IMR-90 (cell line): ENCODE data around the gene LIMK2. TPM values are rescaled to one million over a fixed set of nuclear protein-coding genes. Genes with fewer than 3 reads are reported as not detected.
A peak's percentile ranks its signal among the peaks of the same experiment; 100 is the strongest.

Experiments used
- ATAC-seq: fragments of 200-7000 bp; cut with Tn5 transposase; 2 replicates; pipeline ENCODE4 v1.9.1; 2020; ENCODE audit warnings: low read depth, mild to moderate bottlenecking, moderate library complexity
- BruUV-seq: library from RNA; stranded (reverse); fragments of 400-500 nt; replicated peaks from 2 replicates; lab custom pipeline; 2021; lab: Mats Ljungman, UMichigan
- CTCF ChIA-PET: fragments of 300-600 bp; formaldehyde crosslinking; extraction: SDS; loops from one replicate; lab custom pipeline; 2021; ENCODE audit warnings: antibody characterized with exemption; lab: Yijun Ruan, JAX
- POLR2A ChIA-PET: fragments of 300-600 bp; sonication (Branson Sonifier 250); formaldehyde crosslinking; loops from one replicate; lab custom pipeline; 2022; ENCODE audit warnings: antibody characterized with exemption; ENCODE audit not compliant: unreplicated experiment; lab: Charles Lee
- DNase-seq: peaks from one replicate; pipeline ENCODE4 v3.0.0; 2013
- H2AFZ ChIP-seq: replicated peaks from 2 replicates; pipeline ENCODE3; 2013; ENCODE audit warnings: low read length, mild to moderate bottlenecking; ENCODE audit not compliant: poor library complexity
- H2AK5ac ChIP-seq: 2 replicates; pipeline ENCODE4 v1.6.1; 2013; ENCODE audit warnings: low read depth, low read length, inconsistent platforms
- H2AK9ac ChIP-seq: replicated peaks from 2 replicates; pipeline ENCODE3; 2013; ENCODE audit warnings: mild to moderate bottlenecking, low read depth, low read length, moderate library complexity; ENCODE audit not compliant: poor library complexity
- H2BK120ac ChIP-seq: 2 replicates; pipeline ENCODE4 v1.6.1; 2013; ENCODE audit warnings: low read depth, low read length, inconsistent platforms
- H2BK15ac ChIP-seq: 3 replicates; pipeline ENCODE4 v1.6.1; 2013; ENCODE audit warnings: low read depth, low read length, inconsistent platforms
- H2BK20ac ChIP-seq: 2 replicates; pipeline ENCODE4 v1.6.1; 2013; ENCODE audit warnings: low read depth, mild to moderate bottlenecking, inconsistent platforms, low read length, moderate library complexity
- H2BK5ac ChIP-seq: 2 replicates; pipeline ENCODE4 v1.6.1; 2013; ENCODE audit warnings: mild to moderate bottlenecking, low read depth, low read length, inconsistent platforms; ENCODE audit not compliant: poor library complexity, severe bottlenecking
- H3K14ac ChIP-seq: replicated peaks from 2 replicates; pipeline ENCODE4 v1.6.1; 2013; ENCODE audit warnings: low read depth, low read length, inconsistent platforms
- H3K18ac ChIP-seq: 2 replicates; pipeline ENCODE4 v1.6.1; 2013; ENCODE audit warnings: low read depth, low read length, control low read depth
- H3K23ac ChIP-seq: 2 replicates; pipeline ENCODE4 v1.6.1; 2013; ENCODE audit warnings: low read depth, low read length, inconsistent platforms
- H3K27ac ChIP-seq: 2 replicates; pipeline ENCODE4 v1.5.1; 2013; ENCODE audit warnings: mild to moderate bottlenecking, control low read depth, low read length; ENCODE audit not compliant: insufficient read depth
- H3K27me3 ChIP-seq: 2 replicates; pipeline ENCODE4 v1.6.1; 2013; ENCODE audit warnings: low read length; ENCODE audit not compliant: control insufficient read depth, insufficient read depth
- H3K36me3 ChIP-seq: 2 replicates; pipeline ENCODE4 v1.6.1; 2013; ENCODE audit warnings: low read length, mixed read lengths; ENCODE audit not compliant: control insufficient read depth, insufficient read depth
- H3K4ac ChIP-seq: 2 replicates; pipeline ENCODE4 v1.6.1; 2013; ENCODE audit warnings: low read depth, low read length, inconsistent platforms
- H3K4me1 ChIP-seq: 2 replicates; pipeline ENCODE4 v1.6.1; 2013; ENCODE audit warnings: low read length, mixed read lengths; ENCODE audit not compliant: control insufficient read depth, insufficient read depth
- H3K4me2 ChIP-seq: 2 replicates; pipeline ENCODE4 v1.6.1; 2013; ENCODE audit warnings: low read depth, mild to moderate bottlenecking, control low read depth, low read length, moderate library complexity
- H3K4me3 ChIP-seq: 2 replicates; pipeline ENCODE4 v1.5.1; 2013; ENCODE audit warnings: low read depth, mild to moderate bottlenecking, control low read depth, low read length, moderate library complexity; ENCODE audit not compliant: insufficient read depth
- H3K56ac ChIP-seq: 2 replicates; pipeline ENCODE4 v1.6.1; 2013; ENCODE audit warnings: low read length, inconsistent platforms; ENCODE audit not compliant: insufficient read depth; ENCODE audit errors: extremely low read depth
- H3K79me1 ChIP-seq, 2 experiments: 2 replicates each; pipeline ENCODE4 v1.6.1; 2013; ENCODE audit warnings: low read length in 2 of 2, inconsistent platforms in 1 of 2, low read depth in 1 of 2
- H3K9ac ChIP-seq: 2 replicates; pipeline ENCODE4 v1.6.1; 2013; ENCODE audit warnings: low read depth, low read length, control low read depth
- H3K9me1 ChIP-seq: 2 replicates; pipeline ENCODE4 v1.6.1; 2013; ENCODE audit warnings: low read length, inconsistent platforms; ENCODE audit not compliant: insufficient read depth
- H3K9me3 ChIP-seq: 2 replicates; pipeline ENCODE4 v1.6.1; 2013; ENCODE audit warnings: low read length; ENCODE audit not compliant: control insufficient read depth, insufficient read depth
- H4K20me1 ChIP-seq: 2 replicates; pipeline ENCODE4 v1.6.1; 2013; ENCODE audit warnings: low read length, inconsistent platforms; ENCODE audit not compliant: insufficient read depth
- H4K5ac ChIP-seq: 2 replicates; pipeline ENCODE4 v1.6.1; 2013; ENCODE audit warnings: mild to moderate bottlenecking, low read depth, low read length, control low read depth
- H4K8ac ChIP-seq, 2 experiments: 2 replicates each; pipeline ENCODE4 v1.6.1; 2013; ENCODE audit warnings: low read depth in 2 of 2, low read length in 2 of 2, control low read depth in 1 of 2, inconsistent platforms in 1 of 2
- H4K91ac ChIP-seq: 2 replicates; pipeline ENCODE4 v1.6.1; 2013; ENCODE audit warnings: low read depth, low read length, inconsistent platforms; ENCODE audit not compliant: insufficient read depth
- FOS ChIP-seq: fragments of 150-350 bp; IDR thresholded peaks from 2 replicates; pipeline ENCODE4 v1.6.1; 2016; ENCODE audit warnings: low read depth, low read length
- SMC3 ChIP-seq: fragments of 150-350 bp; IDR thresholded peaks from 2 replicates; pipeline ENCODE4 v1.6.1; 2016; ENCODE audit warnings: low read depth, mild to moderate bottlenecking, antibody characterized with exemption, low read length, moderate library complexity
- WGBS, 2 experiments: methylation state at CpG; one replicate each; pipeline versions ENCODE4 v1.1.5 to v1.1.7; 2013; ENCODE audit warnings: missing lambda C conversion rate in 2 of 2; ENCODE audit not compliant: insufficient read length in 1 of 2; ENCODE audit errors: extremely low coverage in 2 of 2; 5-methylcytosine and 5-hydroxymethylcytosine counted together
- dilution Hi-C: fragments of 300-500 bp; cut with HindIII; formaldehyde crosslinking; loops from one replicate; pipeline ENCODE4 v1.14.3; 2018; ENCODE audit warnings: low sequenced_read_pairs; ENCODE audit not compliant: unreplicated experiment
- in situ Hi-C: fragments of 300-500 bp; cut with MboI; formaldehyde crosslinking; loops from 3 replicates; pipeline ENCODE4 v1.14.3; 2019; ENCODE audit warnings: low sequenced_read_pairs, inconsistent platforms, mixed read lengths
- intact Hi-C: fragments of 100-400 bp; cut with micrococcal nuclease; formaldehyde crosslinking; loops from 2 replicates; pipeline ENCODE4 v1.10.0; 2022
- polyA plus RNA-seq, 3 experiments: library from polyadenylated mRNA; depleted of rRNA; stranded (reverse); fragments of >200 nt; gene quantifications; 2 replicates each; pipeline ENCODE4 v1.2.3, GENCODE V29; 2012; ENCODE audit warnings: low replicate concordance in 1 of 3
- total RNA-seq: library from RNA; depleted of rRNA; stranded (reverse); fragments of >200 nt; gene quantifications from 2 replicates; pipeline ENCODE4 v1.2.3, GENCODE V29; 2012

LIMK2 gene
- total and polyA plus RNA-seq, 2 of the 4 experiments (the other 2 are of a cell fraction), result 14.5 to 31.9 TPM

DNA sequence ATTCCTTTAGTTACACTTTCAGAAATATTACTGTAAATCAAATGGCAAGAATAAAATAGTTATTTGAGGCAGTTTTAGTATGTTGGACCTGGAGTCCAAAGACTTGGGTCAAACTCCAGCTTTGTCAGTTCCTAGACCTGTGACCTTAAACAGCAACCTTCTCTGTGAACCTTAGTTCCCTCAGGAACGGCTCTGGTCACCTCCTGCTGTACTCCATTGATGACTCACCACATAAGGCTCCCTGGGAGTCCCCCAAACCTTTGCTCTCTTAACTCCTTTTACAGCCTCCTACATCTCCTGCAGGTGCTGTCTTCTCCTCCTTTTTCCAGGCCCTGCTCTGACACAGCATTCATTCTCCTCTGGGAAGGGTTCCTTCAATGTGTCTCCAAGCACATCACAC, 29.1 kb downstream of the LIMK2 start:
- dilution Hi-C loops, result no loop called here
- H3K4ac ChIP-seq, result peak overlapping the region; percentile 28
- H2BK5ac ChIP-seq, result peak overlapping the region; percentile 53
- peaks cover 39% of the 10 kb centered on the region for H3K9me1 ChIP-seq
- H3K14ac ChIP-seq, result peak overlapping the region; percentile 18; the same call in 1 of the 2 replicates
- intact Hi-C loops, result no loop called here
- peaks cover 25% of the 10 kb centered on the region for H3K4me1 ChIP-seq
- no peak overlapping the region for H4K5ac ChIP-seq
- peak overlapping the region; percentile 58 for H3K23ac ChIP-seq
- TF ChIP-seq FOS (peak; percentile 45; the same call in 1 of the 2 replicates), SMC3 (no peak)
- 40% methylated on average over 1 of the region's 1 CpG; no CpG with 5 or more reads in 1 of the 2 experiments for WGBS, 2 experiments
- H3K79me1 ChIP-seq, result peaks cover 25 to 62% of the 10 kb centered on the region in 2 experiments
- H3K56ac ChIP-seq, result no peak overlapping the region
- no peak overlapping the region for H2AK9ac ChIP-seq
- peak overlapping the region; percentile 76 for H2AK5ac ChIP-seq
- no peaks in the 10 kb centered on the region for H3K36me3 ChIP-seq
- H4K20me1 ChIP-seq, result no peaks in the 10 kb centered on the region; the same call in 1 of the 2 replicates
- DNase-seq (peak; percentile 26), ATAC-seq (no peak)
- H3K9ac ChIP-seq, result no peak overlapping the region
- peak overlapping the region; percentile 30; the same call in 1 of the 3 replicates for H2BK15ac ChIP-seq
- no peak overlapping the region for H3K27ac ChIP-seq
- H4K91ac ChIP-seq, result peak overlapping the region; percentile 76
- peak overlapping the region; percentile 57; the same call in 1 of the 2 replicates for H2BK20ac ChIP-seq
- BruUV-seq, result no TSS peak
- H3K18ac ChIP-seq, result no peak overlapping the region
- no peaks in the 10 kb centered on the region for H3K27me3 ChIP-seq
- ChIA-PET POLR2A (no interaction called here), CTCF (interaction anchor here (0.7 to 1.6 kb wide), 4 partner anchors 10 to 134 kb away, joined by 3 to 5 read pairs (median 4); partner anchors contain the start of genes LIMK2 and SELENOM)
- H3K4me2 ChIP-seq, result no peak overlapping the region
- H2BK120ac ChIP-seq, result peak overlapping the region; percentile 58
- no peaks in the 10 kb centered on the region for H3K9me3 ChIP-seq
- in situ Hi-C loops, result no loop called here
- no peak overlapping the region for H3K4me3 ChIP-seq
- H2AFZ ChIP-seq, result no peak overlapping the region
- H4K8ac ChIP-seq, result no peak overlapping the region
